Cardiac fibroblast (primary cell): Measurements from ENCODE around the gene TPP1.

Experiments used
- DNase-seq, 2 donors: peaks; one replicate each; pipeline versions ENCODE4 v3.0.0 to v3.0.0-alpha.2; 2010; ENCODE audit warnings: low read depth in 2 of 2
- H3K4me3 ChIP-seq, 2 donors: replicated peaks in 1 of 2; 1 replicate in 1 of 2; 2 replicates in 1 of 2; pipeline ENCODE4 v1.5.1; 2011; ENCODE audit warnings: low read depth in 2 of 2, low read length in 2 of 2, mild to moderate bottlenecking in 2 of 2, moderate library complexity in 1 of 2
- TF ChIP-seq, protein P1 (sequence below): IDR thresholded peaks from one replicate; pipeline ENCODE4 v1.5.1; 2011; ENCODE audit warnings: low read depth, mild to moderate bottlenecking, low read length, inconsistent platforms

Gene TPP1

DNA sequence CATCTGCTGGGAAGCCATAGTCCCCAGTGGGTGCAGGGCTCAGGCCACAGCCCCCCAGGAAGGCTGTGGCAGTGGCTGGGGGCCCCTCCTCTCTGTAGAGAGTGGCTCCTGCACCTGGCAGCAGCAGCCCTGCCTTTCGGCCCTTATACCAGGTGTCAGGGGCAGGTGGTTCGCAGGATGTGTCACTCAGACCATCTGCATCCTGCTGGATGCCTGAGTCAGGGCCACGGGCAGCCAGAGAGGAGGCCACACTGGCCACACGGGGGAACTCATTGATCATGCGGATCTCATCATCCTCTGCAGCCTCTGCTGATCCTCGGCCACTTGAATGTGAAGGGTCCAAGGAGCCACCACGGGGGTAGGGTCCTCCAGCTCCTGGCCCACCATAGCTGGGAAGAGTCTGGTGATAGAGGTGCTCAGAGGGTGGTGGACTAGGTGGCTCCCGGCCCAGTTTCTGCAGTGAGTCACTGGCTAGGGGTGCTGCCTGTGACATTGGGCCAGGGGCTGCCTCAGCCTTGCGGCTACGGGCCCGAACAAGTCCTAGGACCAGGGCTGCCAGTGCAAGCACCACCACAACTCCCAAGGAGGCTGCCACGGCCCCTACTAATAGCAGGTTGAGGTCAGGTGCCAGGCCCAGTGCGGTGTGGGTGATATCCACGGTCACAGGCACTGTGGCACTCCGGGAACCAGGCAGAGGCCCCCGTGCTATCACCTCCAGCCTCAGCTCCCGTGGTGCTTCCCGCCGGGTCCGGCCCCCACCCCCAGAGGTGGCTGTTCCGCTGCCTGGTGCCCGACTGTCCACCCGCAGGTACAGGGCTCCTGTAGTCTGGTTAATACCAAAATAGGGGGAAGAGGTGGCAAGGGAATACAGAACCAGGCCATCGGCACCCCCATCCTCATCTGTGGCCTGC lies 3.3 kb upstream of the TPP1 start:
- DNase-seq, result no peak
- no peak overlapping the region for H3K4me3 ChIP-seq
- TF ChIP-seq, protein P1, sequence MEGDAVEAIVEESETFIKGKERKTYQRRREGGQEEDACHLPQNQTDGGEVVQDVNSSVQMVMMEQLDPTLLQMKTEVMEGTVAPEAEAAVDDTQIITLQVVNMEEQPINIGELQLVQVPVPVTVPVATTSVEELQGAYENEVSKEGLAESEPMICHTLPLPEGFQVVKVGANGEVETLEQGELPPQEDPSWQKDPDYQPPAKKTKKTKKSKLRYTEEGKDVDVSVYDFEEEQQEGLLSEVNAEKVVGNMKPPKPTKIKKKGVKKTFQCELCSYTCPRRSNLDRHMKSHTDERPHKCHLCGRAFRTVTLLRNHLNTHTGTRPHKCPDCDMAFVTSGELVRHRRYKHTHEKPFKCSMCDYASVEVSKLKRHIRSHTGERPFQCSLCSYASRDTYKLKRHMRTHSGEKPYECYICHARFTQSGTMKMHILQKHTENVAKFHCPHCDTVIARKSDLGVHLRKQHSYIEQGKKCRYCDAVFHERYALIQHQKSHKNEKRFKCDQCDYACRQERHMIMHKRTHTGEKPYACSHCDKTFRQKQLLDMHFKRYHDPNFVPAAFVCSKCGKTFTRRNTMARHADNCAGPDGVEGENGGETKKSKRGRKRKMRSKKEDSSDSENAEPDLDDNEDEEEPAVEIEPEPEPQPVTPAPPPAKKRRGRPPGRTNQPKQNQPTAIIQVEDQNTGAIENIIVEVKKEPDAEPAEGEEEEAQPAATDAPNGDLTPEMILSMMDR, result no peak

DNA sequence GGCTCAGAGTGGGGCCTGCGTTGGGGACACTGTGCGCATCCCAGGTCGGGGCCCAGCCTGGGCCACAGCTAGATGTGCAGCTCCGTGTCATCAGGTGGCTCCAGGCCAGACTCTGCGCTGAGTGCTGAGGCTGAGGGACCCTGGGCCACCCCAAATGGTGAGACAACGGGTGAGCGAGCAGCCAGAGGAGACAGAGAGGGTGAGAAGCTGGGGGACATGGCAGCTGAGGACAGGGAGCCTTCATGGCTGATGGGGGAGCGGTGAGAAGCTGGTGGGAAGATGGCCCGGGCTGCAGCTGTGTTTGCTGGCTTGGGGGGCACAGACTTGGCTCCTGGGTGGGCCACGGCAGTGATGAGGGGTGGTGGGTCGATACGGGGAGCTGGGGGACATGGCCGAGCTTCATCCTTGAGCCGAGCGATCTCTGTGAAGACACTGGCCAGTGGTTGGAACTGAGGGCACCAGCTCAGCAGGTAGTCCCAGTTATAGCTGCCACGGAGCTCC lies 2.5 kb upstream of the TPP1 start:
- H3K4me3 ChIP-seq, result no peak overlapping the region
- TF ChIP-seq, protein P1, result no peak

DNA sequence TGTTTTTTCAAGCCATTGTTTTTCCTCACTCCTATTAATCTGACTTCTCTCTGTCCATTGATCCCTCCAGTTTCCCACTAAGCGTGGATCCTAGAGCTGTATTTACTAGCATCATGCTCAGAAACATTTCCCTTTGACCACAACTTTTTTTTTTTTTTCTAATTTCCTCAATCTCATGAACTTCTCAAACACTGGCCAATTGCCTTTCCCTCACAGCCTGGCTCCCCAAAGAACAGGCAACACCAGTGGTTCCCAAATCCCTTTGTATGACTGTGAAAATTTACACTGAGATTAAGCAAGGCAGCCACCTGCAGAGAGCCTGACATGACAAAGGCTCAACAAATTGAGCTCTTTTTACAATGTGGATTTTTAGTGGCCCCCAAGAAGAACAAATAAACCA lies 1.4 kb upstream of the TPP1 start:
- TF ChIP-seq, protein P1, result no peak
- no peak overlapping the region for H3K4me3 ChIP-seq
- no peak for DNase-seq

More for the DNA sequence above, 2.5 kb upstream of the TPP1 start:
- DNase-seq, result no peak

DNA sequence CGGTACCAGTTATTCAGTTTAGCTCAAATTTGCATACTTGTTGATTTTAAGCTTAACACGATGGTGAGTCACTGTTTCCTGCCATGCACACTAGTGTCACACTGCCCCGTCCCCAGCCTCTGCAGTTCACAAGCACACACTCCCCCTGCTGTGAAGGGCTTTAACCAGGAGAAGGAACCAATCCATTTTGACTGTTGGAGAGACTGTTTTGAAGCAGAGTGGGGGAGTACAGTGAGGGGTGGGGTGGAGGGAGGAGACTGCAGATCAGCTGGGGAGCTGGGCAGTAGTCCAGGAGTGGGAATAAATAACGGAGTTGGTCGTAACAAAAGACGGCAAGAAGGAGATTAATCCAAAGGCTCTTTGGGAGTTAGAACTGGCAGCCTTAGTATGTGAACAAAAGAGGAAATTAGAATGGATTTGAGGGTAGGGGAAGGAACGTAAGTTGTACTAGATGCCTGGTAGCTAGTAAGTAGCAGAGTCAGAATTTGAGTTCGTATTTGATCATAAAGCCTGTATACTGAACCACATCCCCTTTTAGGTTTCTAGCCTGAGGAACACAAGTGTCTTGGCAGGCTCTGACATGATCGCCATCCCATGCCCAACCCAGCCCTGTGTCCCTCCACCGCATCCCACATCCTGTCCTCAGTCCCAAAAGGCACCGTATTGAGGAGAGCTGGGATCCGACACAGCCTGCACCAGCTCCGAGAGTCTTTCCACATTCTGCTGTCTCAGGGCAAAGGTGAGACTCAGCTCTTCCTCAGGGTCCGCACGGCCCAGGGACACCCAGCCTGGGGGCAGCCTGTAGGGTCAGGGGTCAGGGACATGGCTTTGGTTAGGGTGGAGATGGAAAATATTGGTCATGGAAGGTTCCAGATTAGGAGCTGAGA lies 862 bp downstream of the TPP1 start:
- H3K4me3 ChIP-seq, result peak overlapping the region; percentile 74 to 86
- TF ChIP-seq, protein P1, result no peak
- peak; percentile 65 to 89 for DNase-seq

DNA sequence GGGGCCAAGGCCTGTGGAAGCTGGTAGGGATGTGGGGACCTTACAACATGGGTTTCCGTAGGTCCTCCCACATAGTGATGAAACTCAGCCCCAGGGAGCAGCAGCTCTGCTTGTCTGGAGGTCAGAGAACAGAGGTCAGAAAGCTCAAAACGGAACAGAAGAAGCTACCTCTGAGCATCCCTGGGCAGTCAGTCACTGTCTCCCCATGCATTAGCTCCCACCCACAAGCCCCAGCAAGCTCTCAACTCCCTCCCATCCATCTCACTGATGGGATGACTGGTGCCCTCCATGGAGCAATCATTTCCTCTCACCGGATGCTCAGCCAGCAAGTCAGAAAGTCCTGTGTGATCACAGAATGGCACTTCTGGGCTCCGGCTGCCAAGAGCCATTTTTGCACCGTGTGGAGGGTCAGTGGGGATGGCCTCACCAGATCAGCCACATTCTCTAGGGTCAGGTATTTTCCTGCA lies 1.9 kb downstream of the TPP1 start:
- TF ChIP-seq, protein P1, result no peak
- DNase-seq, result peak in 1 of 2 donors; percentile 52
- H3K4me3 ChIP-seq, result peak overlapping the region in 1 of 2 donors; percentile 86

DNA sequence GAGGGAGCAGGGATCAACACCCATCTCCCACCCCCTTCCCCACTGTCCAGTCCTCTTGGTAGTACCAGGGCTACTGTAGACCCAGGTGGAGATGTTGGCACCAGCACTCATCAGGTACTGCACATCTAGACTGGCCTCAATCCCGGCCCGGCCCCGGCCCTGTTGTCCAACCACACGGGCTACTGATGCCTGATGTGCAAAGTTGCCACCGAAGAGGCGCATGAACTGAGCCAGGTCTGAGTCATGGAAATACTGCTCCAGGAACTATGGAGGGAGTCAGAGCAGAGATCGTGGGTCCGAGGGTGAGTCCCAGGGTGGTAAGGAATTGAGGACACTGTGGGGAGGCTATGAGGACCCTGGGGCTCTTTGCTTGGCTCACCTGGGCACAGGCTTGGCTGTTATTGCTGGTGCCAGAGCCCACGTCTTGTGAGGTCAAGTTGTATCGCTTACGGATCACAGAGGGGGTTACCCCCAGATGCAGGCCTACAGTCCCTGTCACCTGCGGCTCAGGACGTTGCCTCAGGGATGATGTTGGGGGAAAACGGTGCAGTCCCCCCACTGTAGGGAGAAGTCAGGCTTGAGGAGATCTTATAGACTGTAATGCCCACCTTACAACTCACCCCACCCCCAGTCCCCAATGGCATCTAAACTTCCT lies 2.5 kb downstream of the TPP1 start:
- H3K4me3 ChIP-seq, result no peak overlapping the region
- TF ChIP-seq, protein P1, result no peak
- DNase-seq, result no peak
